ENCODE measurements around the gene ZDHHC17.
A peak's percentile ranks its signal among the peaks of the same experiment; 100 is the strongest.

Gene ZDHHC17

DNA sequence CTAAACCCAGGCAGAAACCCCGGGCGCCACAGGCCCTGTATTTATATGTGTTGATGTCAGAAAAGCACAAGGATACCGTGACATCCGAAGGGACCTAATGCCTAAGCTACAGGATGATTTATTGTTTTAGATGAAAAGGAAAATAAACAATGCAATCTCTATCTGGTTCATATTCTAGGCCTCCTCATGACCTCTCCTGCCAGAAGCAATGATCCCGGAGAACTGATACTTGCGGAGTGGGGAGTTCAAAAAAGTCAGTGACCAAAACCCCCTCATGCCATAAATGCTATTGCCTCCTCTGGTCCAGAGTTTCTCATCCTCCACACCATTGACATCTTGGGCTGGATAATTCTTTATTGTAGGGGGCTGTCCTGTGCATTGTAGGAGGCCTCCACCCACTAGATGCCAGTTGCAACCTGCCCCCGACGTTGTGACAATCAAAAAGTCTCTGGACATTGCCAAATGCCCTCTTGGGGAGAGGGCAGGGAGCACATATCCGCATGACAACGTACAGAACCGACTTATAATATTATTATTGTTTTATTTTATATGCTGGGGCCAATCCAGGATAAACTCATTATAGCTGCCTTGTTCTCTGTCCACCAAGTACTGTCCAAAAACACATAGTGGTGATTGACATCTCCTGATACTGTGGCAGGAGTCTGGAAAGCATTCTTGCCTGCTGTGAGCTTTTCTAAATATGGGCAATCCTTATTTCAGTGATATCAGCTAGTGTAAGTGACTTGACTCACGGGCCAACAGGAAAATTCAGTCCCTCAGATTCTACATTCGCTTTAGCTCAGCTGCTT, 116.0 kb downstream of the ZDHHC17 start:
- no peak for DNase-seq

DNA sequence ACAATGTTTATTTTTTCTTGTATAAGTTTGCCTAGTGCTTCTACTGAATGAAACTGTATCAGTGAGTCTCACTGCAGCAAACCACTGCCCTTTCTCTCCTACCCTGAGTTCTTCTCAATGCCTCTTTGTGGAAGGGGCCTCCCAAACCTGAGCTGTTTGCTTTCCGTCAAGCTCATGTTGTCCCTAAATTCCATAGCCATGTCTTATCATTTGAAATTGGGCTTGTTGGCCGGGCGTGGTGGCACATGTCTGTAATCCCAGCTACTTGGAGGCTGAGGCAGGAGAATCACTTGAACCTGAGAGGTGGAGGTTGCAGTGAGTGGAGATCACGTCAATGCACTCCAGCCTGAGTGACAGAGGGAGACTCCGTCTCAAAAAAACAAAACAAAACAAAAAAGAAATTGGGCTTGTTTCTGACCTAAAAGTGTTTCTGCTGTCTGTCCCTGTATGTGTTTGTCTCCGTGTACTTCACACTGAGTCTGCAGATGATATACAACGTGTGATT, 116.7 kb downstream of the ZDHHC17 start:
- DNase-seq = no peak

DNA sequence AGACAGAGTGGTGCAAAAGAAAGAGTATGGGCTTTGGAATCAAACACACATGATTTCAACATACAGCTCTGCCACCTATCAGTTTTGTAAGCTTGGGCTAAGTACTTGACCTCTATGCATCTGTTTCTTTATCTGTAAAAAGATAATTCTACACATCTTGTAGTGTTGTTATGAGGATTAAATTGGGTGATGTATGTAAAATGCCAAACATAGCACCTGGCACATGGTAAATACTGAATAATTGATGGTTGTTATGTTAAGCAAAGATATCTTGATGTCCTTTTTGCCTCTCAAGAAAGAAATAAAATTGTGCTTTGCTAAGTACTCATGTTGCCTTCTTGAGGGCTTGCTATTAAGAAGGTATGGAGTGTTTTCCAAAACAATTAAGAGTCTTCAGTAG, 117.2 kb downstream of the ZDHHC17 start:
- no peak for DNase-seq

DNA sequence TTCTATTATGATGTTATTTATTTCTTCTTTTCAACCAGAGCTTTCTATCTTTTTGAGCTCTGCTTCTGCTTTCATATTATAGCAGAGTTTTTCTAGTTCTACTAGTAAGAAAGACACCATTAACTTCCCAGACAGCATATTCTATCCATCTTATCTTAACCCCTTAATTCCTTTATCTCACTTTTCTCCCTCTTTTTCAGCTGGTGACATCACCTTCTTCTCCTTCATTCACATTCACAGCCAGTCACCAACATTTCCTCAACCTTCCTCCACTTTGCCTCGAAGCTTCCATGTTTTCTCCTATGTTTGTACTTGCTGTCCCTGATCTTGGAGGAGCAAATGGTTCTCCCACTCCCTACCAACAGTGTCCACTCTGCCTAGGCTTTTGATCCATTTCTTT, 118.5 kb downstream of the ZDHHC17 start:
- no peak for DNase-seq

DNA sequence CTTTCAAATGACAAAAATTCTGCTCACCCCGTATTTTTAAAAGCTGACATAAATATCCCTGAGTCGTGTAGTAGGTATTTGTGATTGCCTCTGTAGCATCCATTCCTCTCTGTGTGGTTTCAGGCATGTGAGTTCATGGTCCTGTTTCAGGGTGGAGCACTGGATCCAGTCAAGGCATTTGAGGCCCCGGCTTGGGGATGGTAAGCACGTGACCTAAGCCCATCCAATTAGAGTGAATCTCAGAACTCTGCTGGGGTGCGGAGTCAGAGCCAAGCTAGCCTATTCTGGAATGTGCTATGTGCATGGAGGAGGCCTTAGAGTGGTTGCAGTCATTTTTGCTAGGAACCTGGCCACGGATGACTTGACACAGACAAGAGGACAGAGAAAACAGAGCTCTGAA, 119.2 kb downstream of the ZDHHC17 start:
- DNase-seq = no peak

DNA sequence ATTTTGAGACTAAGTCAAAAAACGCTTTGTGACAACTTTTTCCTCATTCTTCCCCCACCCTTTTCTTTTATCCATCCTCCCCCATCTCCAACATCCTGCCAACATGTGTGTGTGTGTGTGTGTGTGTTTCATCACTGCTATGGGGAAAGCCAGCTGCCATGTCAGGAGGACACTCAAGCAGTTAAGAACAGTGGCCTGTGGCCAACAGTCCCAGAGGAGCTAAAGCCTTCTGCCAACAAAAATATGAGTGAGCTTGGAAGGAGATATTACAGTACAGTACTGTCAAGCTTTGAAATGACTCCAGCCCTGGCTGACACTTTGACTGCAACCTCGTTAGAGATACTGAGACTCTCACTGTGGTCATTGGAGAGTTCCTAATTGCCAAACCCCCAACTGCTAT, 119.9 kb downstream of the ZDHHC17 start:
- peak; percentile 21 for DNase-seq

DNA sequence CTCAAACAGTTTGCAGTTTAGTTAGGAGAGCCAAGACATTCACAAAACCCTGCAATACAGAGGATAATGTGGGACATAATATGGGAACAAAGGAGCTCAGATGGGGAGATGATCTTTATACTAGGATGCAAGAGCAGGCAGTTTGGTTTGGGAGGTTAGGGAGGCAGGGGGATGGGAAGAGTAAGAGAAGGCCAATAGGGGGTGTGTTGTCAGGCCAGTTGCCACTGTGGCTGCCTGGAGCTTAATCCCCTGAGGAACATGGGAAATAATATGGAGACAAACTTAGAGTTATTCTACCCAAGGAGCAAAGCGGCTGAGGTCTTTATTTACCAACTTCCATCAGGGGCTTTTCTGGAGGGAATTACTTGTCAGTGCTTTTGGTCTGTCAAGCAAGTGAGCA, 124.9 kb downstream of the ZDHHC17 start:
- DNase-seq = no peak

DNA sequence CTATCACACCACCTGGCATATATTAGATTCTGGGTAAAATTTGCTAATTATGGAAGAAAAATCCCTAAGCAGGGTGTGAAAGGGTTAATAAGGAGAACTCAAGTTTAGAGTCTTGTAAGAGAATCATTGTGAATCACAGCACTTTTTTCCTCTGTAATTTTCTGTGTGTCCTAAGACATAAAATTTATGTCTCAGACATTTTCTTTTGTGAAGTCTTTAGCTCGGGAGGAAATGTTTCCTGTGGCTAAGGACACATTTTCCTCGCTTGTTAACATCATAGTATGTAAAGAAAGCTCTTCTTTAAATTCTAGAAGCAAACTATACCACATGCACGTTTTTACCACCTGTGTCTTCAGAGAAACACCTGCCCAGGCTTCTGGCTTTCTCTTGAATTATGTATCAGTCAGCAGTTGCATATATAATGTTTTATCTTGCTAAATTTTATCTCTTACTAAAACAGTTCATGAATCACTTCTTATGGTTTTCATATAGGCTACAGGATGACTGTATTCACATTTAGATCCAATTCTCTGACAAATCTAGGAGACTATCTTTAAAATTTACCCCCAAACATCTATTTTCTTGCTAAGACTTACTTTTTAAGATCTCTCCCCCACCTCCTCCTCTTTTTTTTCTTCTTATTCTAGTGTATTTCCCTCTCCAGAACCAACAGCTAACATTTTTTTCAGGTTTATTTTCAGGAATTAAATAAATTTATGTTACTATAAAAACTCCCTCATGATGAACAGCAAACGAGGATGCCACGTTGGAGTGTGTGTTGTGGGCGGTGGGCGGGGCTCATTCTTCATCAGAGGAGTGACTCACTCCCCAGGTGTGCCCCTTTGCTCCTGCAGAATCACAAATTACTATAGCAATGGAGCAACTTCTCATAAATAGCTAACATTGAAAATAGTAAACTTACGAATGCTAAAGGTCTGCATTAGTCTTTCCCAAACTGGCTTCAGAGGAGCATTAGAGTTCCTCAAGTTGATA, 126.5 kb downstream of the ZDHHC17 start:
- no peak for DNase-seq

DNA sequence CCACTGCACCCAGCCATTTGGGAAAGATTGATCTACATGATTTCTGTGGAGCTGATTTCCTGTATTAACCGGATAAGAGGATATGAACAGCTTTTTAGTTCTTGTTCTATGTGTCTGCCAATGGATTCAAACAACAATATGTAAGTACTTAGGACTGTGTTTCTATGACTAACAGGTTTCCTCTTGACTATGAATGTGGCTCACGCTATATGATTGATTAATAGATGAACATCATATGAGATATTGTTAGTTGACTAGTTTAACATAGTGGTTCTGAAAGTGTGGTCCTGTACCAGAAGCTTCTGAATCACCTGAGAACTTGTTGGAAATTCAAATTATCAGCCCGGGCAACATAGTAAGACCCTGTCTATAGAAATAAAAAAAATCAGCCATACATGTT, 127.7 kb downstream of the ZDHHC17 start:
- DNase-seq = no peak

DNA sequence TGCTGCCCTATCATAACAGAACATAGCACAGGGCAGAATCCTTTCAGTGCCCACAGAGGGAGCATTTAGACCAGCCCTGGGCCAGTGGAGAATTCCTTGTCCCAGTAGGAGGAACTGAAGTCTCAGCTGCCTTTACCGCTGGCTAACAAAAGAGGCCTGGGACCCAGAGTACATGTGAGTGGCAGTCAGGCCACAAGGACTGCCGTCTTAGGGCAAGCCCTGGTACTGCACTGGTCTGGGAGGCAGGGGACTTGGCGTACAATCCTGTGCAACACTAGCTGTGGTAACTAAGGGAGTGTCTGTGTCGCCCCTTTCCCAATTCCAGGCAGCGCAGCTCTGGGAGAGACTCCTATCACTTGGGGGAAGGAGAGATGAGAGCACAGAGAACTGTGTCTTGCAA, 131.9 kb downstream of the ZDHHC17 start:
- DNase-seq = no peak

DNA sequence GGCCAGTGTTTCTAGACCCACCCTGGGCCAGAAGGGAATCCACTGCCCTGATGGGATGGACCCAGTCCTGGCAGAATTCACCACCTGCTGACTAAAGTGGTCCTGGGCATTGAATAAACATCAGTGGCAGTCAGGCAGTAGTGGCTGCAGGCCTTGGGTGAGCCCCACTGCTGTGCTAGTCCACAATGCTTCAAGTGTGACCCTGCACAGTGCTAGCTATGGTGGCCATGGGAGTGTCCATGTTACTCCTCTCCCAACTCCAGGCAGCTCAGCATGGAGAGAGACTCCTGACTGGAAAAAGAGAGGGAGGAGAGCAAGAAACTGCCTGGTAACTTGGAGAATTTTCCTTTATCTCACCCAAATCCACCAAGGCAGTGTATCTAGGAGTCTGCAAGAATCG, 132.4 kb downstream of the ZDHHC17 start:
- DNase-seq = no peak

DNA sequence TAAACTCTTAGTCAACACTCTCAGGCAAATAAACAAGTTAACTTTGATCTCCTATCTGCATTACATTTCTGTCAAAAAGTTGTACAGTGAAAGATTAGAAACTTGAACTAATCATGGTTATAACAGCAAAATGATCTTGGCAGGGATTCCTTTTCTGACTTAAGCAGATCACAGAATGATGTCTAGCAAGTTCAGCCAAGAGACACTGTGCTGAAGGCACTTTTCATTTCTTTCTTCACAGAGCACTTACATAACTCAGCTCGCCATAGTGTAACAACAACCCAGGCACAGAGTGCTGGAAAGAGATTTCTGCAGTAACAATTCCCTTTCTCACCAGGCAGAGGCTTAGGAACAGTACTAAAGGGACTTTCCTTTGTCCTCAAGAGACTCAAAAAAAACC, 134.5 kb downstream of the ZDHHC17 start:
- DNase-seq = no peak

DNA sequence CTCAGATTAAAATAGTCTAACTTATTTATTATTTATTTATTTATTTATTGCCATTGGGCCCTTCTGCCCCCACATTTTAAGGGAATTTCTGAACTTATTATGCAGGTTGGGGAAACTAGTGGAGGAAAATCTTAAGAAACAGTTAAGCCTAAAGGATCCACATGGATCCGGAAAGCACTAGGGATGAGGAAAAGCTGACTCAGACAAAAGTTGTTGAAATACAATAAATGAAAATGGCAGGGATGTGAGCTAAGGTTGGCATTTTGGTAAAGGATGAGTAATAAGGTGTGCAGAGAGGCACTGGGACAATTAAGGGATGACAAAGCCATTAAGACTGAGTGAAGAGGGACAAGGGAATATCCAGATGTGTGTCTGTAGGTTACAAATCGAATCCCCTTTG, 135.6 kb downstream of the ZDHHC17 start:
- DNase-seq = no peak

DNA sequence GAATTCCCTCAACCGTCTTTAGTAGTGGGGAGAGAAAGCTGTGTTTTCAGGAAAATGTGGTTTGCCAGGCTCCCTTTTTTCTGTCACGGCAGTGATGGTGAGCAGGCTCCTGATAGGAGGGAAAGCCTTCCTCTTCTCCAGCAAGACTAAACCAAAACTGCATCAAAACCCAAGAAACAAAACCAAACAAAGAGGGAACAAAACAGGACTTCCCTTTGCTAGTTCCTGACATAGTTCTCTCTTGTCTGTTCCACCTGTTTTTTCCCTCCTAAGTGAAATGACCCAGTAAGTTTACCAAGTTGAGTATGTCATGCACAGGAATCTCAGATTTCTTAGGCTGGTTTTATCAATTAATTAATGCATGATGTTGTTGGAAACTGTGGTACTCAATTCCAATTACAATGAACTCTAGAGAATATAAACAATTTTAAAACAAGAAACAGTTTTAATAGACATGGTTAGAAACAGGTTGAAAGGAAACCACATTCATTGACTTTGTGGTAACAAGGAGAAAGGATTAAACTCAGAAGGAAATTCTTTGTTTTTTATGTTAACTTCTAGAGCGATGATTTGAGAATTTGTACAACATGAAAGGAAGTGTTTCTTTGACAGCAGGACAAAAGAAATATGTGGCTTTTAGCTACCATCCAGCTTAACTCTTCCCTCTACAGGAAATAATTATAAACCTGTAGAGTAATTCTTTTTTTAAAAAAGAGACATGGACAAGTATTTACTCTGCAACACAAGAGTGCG, 137.9 kb downstream of the ZDHHC17 start:
- no peak for DNase-seq
